ENCODE measurements around the gene PHF1. TPM values are rescaled to one million over a fixed set of nuclear protein-coding genes. Genes with fewer than 3 reads are reported as not detected.

Gene PHF1
- total and polyA plus RNA-seq, 10 donors = 83.0 to 181 (median 105) TPM

DNA sequence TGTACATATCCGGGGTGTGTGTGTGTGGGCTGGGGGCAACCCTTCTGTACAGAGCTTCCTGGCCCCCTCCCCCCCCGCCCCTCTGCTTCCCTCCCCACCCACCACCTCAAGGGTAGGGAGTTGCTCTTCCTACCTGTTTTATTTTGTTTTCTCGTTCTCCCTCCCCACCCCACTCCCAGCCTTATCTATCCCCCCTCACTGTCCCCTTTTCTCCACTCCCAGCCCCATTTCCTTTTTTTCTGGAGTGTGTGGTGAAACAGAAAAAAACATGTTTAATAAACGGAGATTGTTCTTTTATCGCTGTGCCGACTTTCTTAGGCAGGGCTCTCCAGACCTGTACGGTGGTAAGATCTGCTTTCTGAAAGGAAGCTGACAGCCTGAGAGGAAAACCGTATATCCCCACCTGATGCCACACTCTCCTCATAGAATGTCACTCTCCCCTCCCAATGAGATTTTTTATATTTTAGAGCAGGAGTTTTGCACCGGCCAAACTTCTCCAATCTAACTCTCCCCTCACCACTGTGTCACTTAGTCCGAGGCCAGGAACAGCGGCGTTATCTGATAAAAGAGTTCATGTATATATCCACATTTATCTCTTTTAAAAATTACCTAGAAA is 42.7 kb downstream of the PHF1 start:
- intact Hi-C loops (cut with DNase I; ENCODE audit: low total_unique reads) = loop anchor here (10.0 kb wide), 1 partner anchor 191 kb away; no protein-coding TSS in a partner anchor
- 0 to 3% (median 1%) methylated on average over 12 of the region's 12 CpGs for WGBS, 5 donors
- Histone ChIP-seq H3K4me1 (peaks cover 12 to 75% (median 37%) of the 10 kb centered on the region in 6 donors), H3K27ac (peak overlapping the region; percentile 68 to 93 (median 86)), H3K4me3 (peak overlapping the region; percentile 78 to 98 (median 82)), H3K27me3 (replicated peaks in 1 of 7) (no peaks in the 10 kb centered on the region), H3K36me3 (peaks cover 0 to 39% (median 7%) of the 10 kb centered on the region in 6 donors), H3K9me3 (no peaks in the 10 kb centered on the region)
- DNase-seq = no peak
- no peak for TF ChIP-seq POLR2A (IDR thresholded peaks at IDR 0.05)
- TF ChIP-seq POLR2AphosphoS5 (IDR thresholded peaks at IDR 0.05) = no peak

DNA sequence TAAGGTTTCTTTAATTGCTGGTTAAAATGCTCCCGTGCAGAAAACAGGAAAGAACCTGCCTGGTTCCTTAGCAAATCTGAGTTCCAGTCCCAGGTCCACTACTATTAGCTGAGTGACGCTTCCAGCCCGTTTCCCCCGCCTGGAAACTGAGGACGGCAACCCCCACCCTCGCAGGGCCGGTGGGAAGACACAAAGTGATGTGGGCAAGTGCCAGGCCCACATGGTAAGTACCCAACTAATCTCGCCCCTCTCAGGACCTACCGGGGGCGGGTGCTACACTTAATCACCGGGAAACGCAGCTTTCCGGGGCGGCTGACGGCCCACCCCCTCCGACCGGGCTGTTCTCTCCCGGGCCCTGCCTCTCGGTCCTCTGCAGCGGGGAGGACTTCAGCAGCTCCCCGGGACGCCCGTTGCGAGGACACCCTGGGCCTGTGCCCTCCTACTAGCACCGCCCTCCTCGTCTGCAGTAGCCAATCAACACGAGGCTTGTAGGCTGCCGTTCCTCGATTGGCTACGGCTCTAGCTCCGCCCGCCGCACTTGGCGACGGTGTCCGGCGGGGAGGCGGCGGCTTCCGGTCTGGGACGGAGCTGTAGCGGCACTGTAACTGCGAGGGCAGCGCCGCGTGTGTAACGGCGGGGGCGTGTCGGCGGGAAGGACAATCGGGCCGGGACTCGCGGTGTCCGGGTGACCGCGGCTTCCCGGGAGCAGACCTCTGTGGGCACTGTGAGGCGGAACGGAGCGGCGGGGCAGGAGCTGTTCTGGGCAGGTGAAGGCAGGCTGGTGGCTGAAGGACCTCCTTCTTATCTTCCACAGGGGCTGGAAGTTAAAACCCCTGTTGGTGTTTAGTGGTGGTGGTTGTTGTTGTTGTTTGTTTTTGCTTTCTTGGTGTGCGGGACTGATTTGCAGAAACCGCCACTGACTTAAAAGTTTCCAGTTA is 43.5 kb downstream of the PHF1 start, which contains the start of gene ZBTB9:
Gene ZBTB9 (plus strand): TSS at position 568 of the 938 bp plus-strand sequence. CDS start 525 bp downstream, outside the sequence.
- H3K4me3 ChIP-seq = peak within 1 kb of the TSS; percentile 78 to 98 (median 82)
- WGBS, 5 donors = 0 to 1% (median 0%) methylated on average over 26 to 65 of the region's 65 CpGs
- H3K9me3 ChIP-seq = no peaks in the 10 kb centered on the region
- peaks cover 12 to 67% (median 34%) of the 10 kb centered on the region in 6 donors for H3K4me1 ChIP-seq
- DNase-seq = peak; percentile 98
- no peaks in the 10 kb centered on the region for H3K27me3 ChIP-seq (replicated peaks in 1 of 7)
- H3K27ac ChIP-seq = peak within 1 kb of the TSS; percentile 68 to 93 (median 86)
- peaks cover 0 to 31% (median 7%) of the 10 kb centered on the region in 6 donors for H3K36me3 ChIP-seq
- TF ChIP-seq, protein P1, sequence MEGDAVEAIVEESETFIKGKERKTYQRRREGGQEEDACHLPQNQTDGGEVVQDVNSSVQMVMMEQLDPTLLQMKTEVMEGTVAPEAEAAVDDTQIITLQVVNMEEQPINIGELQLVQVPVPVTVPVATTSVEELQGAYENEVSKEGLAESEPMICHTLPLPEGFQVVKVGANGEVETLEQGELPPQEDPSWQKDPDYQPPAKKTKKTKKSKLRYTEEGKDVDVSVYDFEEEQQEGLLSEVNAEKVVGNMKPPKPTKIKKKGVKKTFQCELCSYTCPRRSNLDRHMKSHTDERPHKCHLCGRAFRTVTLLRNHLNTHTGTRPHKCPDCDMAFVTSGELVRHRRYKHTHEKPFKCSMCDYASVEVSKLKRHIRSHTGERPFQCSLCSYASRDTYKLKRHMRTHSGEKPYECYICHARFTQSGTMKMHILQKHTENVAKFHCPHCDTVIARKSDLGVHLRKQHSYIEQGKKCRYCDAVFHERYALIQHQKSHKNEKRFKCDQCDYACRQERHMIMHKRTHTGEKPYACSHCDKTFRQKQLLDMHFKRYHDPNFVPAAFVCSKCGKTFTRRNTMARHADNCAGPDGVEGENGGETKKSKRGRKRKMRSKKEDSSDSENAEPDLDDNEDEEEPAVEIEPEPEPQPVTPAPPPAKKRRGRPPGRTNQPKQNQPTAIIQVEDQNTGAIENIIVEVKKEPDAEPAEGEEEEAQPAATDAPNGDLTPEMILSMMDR (IDR thresholded peaks at IDR 0.05 in 8 of 11, conservative IDR thresholded peaks at IDR 0.05 in 3 of 11) = peak in 4 of 11 experiments; percentile 18 to 45 (median 29)
- peak; percentile 6 to 72 (median 17) for TF ChIP-seq POLR2A (IDR thresholded peaks at IDR 0.05)
- peak; percentile 96 to 98 (median 97) for TF ChIP-seq POLR2AphosphoS5 (IDR thresholded peaks at IDR 0.05)
- intact Hi-C loops (cut with DNase I; ENCODE audit: low total_unique reads) = loop anchor here (10.0 kb wide), 1 partner anchor 191 kb away; no protein-coding TSS in a partner anchor

DNA sequence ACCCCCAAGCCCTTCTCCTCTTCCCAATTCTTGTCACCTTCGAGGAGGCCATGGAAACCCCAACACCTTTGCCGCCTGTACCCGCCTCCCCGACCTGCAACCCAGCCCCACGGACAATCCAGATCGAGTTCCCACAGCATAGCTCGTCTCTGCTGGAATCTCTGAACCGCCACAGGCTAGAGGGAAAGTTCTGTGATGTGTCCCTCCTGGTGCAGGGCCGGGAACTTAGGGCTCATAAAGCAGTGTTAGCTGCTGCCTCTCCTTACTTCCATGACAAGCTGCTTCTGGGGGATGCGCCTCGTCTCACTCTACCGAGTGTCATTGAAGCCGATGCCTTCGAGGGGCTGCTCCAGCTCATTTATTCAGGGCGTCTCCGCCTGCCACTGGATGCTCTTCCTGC is 44.2 kb downstream of the PHF1 start:
- TF ChIP-seq POLR2A (IDR thresholded peaks at IDR 0.05) = no peak
- no peak for TF ChIP-seq POLR2AphosphoS5 (IDR thresholded peaks at IDR 0.05)
- TF ChIP-seq, protein P1 (IDR thresholded peaks at IDR 0.05 in 8 of 11, conservative IDR thresholded peaks at IDR 0.05 in 3 of 11) = no peak
- peaks cover 12 to 60% (median 32%) of the 10 kb centered on the region in 6 donors for H3K4me1 ChIP-seq
- WGBS, 5 donors = 53 to 57% (median 54%) methylated on average over 16 of the region's 16 CpGs
- peaks cover 0 to 30% (median 7%) of the 10 kb centered on the region in 6 donors for H3K36me3 ChIP-seq
- H3K27ac ChIP-seq = peak overlapping the region in 4 of 8 donors; percentile 83 to 93 (median 90)
- DNase-seq = no peak
- no peaks in the 10 kb centered on the region for H3K9me3 ChIP-seq
- intact Hi-C loops (cut with DNase I; ENCODE audit: low total_unique reads) = loop anchor here (10.0 kb wide), 1 partner anchor 190 kb away; no protein-coding TSS in a partner anchor
- H3K27me3 ChIP-seq (replicated peaks in 1 of 7) = no peaks in the 10 kb centered on the region
- peak overlapping the region; percentile 78 to 98 (median 82) for H3K4me3 ChIP-seq

DNA sequence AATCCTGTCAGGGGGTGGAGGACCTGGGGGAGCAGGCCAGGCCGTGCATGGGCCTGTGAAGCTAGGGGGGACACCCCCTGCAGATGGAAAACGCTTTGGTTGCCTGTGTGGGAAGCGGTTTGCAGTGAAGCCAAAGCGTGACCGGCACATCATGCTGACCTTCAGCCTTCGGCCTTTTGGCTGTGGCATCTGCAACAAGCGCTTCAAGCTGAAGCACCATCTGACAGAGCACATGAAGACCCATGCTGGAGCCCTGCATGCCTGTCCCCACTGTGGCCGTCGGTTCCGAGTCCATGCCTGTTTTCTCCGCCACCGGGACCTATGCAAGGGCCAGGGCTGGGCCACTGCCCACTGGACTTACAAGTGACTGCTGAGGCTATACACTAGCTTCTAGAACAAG is 45.3 kb downstream of the PHF1 start:
- peaks cover 0 to 30% (median 7%) of the 10 kb centered on the region in 6 donors for H3K36me3 ChIP-seq
- intact Hi-C loops (cut with DNase I; ENCODE audit: low total_unique reads) = loop anchor here (10.0 kb wide), 1 partner anchor 189 kb away; no protein-coding TSS in a partner anchor
- WGBS, 5 donors = 90 to 99% (median 94%) methylated on average over 9 to 12 of the region's 12 CpGs

More for the DNA sequence above, 45.3 kb downstream of the PHF1 start:
- Histone ChIP-seq H3K9me3 (no peaks in the 10 kb centered on the region), H3K27me3 (replicated peaks in 1 of 7) (no peaks in the 10 kb centered on the region), H3K4me3 (no peak overlapping the region), H3K27ac (no peak overlapping the region), H3K4me1 (peaks cover 12 to 49% (median 28%) of the 10 kb centered on the region in 6 donors)
- no peak for DNase-seq
- TF ChIP-seq POLR2A (IDR thresholded peaks at IDR 0.05) (no peak), POLR2AphosphoS5 (IDR thresholded peaks at IDR 0.05) (no peak)
- TF ChIP-seq, protein P1 (IDR thresholded peaks at IDR 0.05 in 8 of 11, conservative IDR thresholded peaks at IDR 0.05 in 3 of 11) = no peak
